HG03108 (cell line): ENCODE data around the gene KANK2.
"Not testable (repeated sequence)": the region's sequence is repeated elsewhere in the genome, so short reads cannot be mapped to it uniquely, and the experiment has no call there.

Experiments
- ATAC-seq: cut with Tn5 transposase; IDR thresholded peaks from one replicate; pipeline ENCODE4 v1.9.1; 2021; ENCODE audit warnings: moderate library complexity; ENCODE audit not compliant: unreplicated experiment

The KANK2 gene

DNA sequence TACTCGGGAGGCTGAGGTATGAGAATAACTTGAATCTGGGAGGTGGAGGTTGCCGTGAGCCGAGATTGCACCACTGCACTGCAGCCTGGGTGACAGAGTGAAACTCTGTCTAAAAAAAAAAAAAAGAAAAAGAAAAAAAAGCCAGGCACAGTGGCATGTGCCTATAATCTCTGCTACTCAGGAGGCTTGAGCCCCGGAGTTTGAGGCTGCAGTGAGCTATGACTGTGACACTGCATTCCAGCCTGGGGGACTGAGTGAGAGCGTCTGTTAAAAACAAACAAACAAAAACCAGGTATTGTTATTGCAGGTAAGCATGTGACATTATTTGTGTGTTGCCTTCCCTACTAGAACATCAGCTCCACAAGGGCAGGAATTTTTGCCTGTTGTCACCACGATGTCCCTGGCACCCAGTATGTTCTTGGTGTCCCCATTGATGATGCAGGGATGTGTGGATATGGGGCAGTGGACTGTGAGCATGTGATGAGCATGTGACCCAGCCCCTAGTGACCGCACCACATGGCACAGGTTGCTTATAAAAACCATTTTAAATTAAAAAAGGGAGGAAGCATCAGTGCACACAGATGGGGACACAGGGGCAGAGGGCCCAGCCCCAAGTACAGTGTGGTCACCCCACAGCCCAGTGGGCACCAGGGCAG, 1.6 kb upstream of the KANK2 start:
- no peak for ATAC-seq

- ATAC-seq, result no peak
Measured at GRCh38 chr19:11198175-11198534, 810 bp upstream of the KANK2 start.

GRCh38 chr19:11196406-11197287, 698 bp downstream of the KANK2 start:
- ATAC-seq, result no peak

GRCh38 chr19:11195681-11196080, 1.7 kb downstream of the KANK2 start:
- ATAC-seq, result no peak

DNA sequence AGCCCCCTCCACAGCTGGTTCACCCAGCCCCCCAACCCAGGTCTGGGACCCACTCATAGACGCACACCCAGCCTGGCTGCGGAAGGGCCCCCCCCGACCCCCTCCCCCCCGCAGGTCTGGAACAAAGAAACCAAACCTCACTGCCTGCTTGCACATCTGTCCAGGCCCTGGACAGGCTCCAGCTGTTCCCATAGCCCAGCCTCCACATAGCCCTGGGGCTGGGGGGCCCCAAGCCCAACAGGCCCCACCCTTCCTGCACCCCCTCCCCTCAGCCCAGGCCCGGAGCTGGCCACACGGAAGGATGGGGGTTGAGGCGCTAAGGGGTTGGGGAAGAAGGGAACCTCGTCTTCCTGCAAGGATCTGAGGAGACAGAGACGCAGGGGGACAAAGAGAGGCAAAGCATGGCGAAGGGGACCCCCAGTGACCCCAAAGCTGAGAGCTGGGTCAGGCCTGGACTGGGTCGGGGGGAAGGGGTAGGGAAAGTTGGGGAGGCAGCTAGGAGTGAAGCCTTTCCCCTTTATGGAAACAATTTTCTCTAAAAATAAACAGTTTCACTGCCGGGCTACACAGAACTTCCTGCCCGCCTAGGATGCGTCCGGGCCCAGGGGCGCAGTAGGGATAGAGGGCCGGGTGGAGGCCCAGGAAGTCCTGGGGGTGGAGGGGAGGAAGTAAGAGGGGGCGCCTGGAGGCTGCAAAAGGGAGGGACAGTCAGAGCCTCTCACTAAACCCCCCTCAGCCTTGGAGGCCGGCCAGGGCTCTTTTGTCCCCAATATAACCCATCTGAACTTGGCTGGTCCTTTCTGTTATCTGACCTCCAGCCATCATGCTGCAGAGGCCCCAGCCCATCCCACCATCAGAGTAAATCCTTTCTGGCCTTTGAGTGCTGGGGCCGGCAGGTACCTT, 2.4 kb downstream of the KANK2 start:
- ATAC-seq, result no peak

DNA sequence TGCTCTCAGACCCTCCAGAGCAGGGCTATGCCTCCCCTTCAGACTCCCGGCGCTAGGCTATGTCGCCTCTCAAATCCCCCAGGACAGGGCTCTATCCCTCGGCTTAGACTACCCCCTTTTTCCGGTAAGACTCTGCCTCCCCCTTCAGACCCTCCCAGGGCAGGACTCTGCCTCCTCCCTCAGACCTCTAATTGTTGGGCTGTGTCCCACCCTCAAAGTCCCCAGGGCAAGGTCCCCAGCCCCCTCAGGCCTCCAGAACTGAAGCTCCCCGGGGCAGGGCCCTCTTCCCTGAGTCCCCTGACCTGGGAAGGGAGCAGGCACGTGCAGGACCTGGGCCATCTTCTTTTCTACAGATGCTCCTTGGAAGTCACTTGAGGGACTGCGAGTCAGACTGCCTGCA, 3.2 kb downstream of the KANK2 start:
- no peak for ATAC-seq

DNA sequence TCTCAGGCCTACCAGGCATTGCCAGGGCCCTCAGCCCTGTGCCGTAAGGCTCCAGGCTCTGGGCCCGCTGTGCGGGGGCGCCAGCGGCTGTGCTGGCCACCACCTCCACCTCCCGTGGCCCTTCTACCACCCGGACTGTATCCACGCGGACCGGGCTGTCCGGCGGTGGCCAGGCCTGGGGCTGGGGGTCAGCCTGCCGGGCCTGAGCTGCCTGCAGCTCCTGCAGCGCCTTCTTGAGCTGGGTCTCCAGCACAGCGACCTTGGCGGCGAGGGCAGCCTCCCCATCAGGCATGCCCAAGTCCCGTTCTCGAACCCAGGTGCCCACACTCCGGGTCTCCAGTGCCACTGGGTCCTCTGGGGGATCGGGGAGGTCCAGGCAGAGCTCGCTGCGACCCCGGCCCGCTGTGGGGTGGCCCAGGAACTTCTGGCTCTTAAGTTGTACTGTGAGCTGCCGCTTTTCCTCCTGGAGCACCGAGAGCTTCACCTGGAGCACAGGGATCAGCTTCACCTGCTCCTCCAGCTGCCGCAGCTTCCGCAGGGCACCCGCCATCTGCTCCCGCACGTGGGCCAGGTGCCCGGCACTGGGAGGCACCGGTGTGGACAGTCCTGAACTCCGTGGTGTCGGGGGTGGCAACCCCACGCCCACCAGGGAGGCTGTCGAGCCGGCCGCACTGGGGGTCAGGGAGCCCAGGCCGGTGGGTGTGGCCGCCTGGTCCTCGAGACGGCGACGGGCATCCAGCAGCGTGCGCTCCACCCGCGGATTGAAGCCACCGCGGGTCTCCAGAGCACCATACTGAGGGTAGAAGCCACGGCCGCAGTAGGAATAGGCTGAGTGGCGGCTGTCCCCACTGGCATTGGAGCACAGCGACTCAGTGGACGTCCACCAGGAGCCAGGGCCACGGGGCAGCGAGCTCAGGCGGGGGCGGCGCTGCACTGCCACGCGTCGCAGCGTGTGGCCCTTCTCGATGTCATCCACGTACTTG, 4.1 kb downstream of the KANK2 start:
- ATAC-seq, result no peak

DNA sequence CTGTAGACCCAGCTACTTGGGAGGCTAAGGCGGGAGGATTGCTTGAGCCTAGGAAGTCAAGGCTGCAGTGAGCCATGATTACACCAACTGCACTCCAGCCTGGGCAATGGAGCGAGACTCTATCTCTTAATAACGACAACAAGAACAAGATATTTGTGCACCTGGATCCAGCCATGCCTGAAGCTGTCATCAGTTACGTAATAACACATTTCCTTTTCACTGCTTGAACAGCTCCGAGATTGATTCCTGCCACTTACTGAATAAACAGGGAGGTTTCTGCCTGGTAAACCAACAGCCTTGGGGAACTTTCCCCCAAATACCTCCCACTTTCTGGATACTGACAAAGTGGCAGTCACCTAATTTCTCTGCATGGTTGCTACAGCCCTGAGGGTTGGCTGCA, 5.4 kb downstream of the KANK2 start:
- ATAC-seq, result no peak

GRCh38 chr19:11191273-11191755, 6.0 kb downstream of the KANK2 start:
- ATAC-seq, result no peak

DNA sequence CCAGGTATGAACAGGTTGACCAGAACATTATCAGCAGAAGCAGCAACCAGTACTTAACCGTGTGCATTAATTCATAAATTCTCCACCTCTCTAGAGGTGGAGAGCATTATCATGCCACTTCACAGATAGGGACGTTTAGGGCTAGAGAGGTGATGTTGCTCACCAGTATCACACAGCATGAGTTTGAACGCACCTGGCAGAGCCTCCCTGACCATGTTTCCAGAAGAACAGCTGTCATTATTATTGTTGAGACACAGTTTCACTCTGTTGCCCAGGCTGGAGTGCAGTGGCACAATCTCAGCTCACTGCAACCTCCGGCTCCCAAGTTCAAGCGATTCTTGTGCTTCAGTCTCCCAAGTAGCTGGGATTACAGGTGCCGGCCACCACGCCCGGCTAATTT, 6.8 kb downstream of the KANK2 start:
- no peak for ATAC-seq

DNA sequence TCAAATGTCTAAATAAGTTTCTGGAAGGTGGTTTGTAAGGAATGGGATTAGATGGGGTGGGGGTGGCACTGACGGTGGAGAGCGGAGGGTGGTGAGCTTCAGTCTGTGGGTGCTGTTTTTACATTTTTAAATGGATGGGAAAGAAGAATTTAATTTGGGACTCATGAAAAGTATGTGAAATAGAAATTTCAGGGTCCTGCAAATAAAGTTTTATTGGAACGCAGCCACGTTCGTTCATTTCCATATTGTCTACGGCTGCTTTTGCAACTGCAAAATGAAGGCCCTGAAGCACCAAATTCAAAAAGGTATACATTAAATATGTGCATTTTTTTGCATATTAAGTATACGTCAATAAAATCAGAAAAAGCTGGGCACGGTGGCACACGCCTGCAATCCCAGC, 9.9 kb downstream of the KANK2 start:
- ATAC-seq, result no peak

DNA sequence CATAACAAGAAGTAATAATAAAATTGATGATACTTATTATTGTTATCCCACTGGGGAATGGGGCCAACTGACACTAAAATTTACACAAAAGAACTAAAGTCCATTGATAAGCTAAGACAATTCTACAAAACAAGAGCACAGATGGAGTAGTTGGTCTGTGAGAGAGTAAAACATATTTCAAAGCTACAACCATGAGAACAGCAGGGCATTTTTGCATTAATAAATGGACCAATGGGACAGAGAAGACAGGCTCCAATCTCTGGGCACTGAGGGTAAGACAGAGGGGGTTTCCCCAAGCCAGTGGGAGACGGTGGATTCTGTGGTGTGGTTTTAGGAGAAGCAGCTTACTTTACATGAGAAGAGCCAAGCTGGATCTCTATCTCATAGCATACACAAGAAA, 14.4 kb downstream of the KANK2 start:
- no peak for ATAC-seq

DNA sequence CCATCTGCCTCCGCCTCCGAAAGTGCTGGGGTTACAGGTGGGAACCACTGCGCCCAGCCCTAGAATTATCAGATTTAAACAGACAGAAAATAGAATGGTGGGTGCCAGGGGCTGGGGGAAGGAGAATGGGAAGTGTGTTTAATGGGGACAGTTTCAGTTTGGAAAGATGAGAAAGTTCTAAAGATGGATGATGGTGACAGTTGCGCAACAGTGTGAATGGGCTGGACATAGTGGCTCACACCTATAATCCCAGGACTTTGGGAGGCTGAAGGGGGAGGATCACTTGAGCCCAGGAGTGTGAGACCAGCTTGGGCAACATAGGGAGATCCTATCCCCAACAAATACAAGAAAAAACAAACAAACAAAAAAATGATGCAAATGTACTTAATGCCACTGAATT, 15.9 kb downstream of the KANK2 start:
- ATAC-seq, result no peak

DNA sequence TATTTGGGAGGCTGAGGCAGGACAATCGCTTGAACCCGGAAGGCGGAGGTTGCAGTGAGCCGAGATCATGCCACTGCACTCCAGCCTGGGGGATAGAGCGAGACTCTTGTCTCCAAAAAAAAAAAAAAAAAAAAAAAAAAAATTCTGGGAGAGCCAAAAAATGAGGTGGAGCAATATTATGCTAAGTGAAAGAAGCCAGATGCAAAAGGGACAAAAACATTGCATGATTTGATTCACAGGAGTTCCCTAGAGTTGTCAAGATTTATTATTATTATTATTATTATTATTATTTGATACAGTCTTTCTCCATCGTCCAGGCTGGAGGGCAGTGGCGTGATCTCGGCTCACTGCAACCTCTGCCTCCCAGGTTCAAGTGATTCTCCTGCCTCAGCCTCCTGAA, 16.4 kb downstream of the KANK2 start:
- ATAC-seq, result not testable (repeated sequence)

DNA sequence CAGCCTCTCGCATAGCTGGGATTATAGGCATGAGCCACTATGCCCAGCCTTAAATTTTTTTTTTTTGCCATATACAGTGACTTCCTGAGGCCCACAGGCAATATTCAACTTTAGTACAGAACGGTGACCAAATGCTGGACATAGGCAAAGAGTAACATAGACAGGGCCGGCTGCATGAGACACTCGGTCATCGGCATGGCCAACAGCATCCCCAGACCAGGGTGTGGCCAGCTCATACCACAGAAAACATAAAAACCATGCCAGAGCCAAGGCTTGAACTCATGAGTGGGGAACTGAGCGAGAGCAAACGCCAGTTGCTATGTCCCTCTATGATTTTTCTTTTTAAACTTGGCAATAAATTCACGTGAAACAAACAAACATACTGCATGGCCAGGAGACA, 17.0 kb downstream of the KANK2 start:
- no peak for ATAC-seq

DNA sequence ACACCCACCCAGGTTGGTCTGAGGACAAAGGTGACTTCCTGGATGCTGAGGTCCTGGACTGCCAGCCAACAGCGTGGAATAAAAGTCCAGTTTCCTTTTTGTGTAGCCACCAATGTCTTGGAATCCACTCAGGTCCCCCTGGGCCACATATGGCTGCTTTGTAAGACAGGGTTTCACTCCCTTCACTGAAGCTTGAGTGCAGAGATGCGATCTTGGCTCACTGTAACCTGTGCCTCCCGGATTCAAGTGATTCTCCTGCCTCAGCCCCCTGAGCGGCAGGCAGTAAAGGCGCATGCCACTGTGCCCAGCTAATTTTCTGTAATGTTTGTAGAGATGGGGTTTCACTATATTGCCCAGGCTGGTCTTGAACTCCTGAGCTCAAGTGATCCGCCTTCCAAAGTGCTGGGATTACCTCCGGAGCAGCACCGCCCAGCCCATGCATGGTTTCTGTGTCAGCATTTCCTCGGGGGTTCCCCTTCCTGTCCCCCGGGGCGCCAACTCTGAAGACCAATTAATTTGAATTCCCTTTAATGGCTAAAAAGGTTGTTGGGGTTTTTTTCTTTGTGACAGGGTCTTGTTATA, 17.5 kb downstream of the KANK2 start:
- no peak for ATAC-seq

GRCh38 chr19:11179145-11179465, 18.2 kb downstream of the KANK2 start:
- ATAC-seq, result not testable (repeated sequence)

- no peak for ATAC-seq
Measured at GRCh38 chr19:11177592-11177991, 19.8 kb downstream of the KANK2 start.

DNA sequence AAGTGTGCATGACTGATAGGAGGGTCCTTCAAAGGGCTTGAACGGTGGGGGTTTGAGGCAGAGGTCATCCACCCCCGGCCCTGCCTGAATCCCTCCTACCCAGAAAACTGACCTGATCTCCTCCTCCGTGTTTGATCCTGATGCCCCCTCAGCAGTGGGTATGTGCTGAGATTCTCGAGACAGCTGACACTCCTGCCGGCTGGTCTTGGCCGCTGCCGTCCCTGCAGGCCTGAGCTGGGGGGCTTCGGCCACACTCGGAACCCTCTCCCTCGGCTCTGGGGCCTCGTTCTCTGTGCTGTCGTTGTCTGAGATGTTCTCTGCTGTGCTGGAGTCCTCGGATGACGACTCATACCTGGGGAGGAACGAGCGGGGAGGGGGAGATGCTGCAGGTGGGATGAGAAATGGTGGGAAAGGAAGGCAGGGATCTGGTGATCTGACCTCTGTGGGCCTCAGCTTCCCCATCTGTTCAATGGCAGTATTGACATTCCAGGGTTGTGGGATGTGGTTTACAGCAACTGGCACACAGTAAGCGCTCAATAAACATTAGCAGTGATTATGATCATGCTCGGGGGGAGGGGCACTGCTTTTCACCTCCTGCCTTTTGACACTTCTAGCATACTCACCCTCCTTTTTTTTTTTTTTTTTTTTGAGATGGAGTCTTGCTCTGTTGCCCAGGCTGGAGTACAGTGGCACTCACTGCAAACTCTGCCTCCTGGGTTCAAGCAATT, 20.7 kb downstream of the KANK2 start:
- ATAC-seq, result no peak
